Stimulated activated CD8-positive, alpha-beta memory T cell treated with anti-CD3 and anti-CD28 coated beads, Interleukin-4, amount 100 ng/mL, for 24 hours (primary cell): ENCODE data around the gene TULP1.
A peak's percentile ranks its signal among the peaks of the same experiment; 100 is the strongest.

Experiments
- DNase-seq: peaks from one replicate; pipeline ENCODE4 v3.0.0-alpha.2; 2020; ENCODE audit warnings: low read depth

The TULP1 gene

GRCh38 chr6:35483893-35484645, 28.6 kb downstream of the TULP1 start:
- no peak for DNase-seq

DNA sequence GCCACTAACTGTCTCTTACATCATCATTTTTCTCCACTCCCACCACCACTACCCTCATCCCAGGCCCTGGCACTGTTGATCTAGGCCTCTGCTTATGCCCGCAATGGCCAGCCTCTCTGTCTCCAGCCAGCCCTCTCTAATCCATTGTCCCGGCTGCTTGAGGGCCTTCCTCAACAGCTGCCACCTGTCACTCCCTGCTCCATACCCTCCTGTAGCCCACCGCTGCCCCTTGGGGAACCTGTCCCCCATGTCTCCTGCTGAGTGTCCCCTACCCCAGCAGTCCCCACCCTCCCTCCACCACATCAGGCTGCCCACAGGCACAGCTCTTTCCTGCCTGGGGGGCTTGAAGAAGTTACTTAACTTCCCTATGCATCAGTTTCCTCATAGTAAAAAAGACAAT, 29.2 kb downstream of the TULP1 start:
- DNase-seq, result no peak

- DNase-seq, result no peak
These were observed 29.6 kb downstream of the TULP1 start for GRCh38 chr6:35483062-35483461.

- DNase-seq, result no peak
These were observed 31.5 kb downstream of the TULP1 start for GRCh38 chr6:35481226-35481625.

DNA sequence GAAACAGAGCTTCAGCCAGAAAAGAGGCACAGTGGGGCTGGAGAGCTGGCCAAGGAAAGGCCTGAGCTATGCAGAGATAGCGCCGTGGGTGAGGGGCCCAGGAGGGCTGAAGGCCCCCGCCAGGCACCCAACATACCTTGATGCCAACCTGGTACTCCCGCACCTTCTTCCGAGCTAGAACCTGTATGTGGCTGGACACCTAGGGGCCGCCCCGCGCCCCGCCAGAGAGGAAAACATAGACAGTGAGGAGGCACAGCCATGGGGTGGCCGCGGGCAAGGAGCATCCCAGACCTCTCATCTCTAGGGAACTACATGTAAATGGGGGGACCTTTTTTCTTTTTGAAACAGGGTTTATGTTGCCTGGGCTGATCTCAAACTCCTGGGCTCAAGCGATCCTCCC, 32.5 kb downstream of the TULP1 start:
- DNase-seq, result no peak

- DNase-seq, result no peak
These were observed 34.4 kb downstream of the TULP1 start for GRCh38 chr6:35478259-35478658.

DNA sequence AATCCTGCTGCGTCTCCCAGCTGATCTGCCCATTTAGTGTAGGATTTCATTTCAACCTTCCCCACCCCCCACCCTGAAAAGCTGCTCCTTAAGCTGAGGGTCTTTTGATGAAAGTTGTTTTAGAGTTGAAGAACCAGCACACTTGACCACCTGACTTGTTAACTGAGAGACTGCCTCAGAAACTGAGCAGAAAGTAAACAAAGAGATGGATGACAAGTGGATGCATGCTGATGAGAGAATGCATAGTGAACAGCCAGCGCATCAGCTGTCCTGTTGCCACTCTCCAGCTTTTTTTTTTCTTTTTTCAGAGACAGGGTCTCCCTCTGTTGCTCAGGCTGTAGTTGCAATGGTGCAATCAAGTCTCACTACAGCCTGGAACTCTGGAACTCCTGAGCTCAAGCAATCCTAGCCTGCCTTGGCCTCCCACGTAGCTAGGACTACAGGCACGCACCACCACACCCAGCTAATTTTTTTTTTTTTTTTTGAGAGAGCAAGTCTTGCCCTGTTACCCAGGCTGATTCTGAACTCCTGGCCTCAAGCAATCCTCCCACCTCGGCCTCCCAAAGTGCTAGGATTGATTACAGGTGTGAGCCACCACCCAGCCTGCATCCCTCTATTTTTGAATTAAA, 35.0 kb downstream of the TULP1 start:
- DNase-seq, result no peak

GRCh38 chr6:35477028-35477427, 35.7 kb downstream of the TULP1 start:
- DNase-seq, result no peak

DNA sequence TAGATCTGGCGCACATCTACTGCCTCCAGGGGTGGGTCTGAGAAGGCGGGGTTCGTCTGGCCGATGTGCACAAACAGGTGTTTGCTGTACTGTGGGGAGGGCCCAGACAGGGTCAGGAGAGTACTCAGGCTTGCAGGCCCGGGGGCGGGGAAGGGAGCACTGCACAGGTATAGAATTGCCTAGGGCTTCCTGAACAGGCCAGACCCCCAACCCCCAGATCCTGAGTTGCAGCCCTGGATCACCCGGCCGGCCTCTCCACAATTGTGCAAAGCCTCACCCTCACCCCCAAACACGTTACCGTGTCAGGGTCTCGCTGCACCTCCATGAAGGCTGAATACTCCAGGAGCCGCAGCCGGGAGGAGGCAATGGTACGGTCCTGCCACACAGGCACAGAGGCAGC, 36.7 kb downstream of the TULP1 start:
- no peak for DNase-seq

DNA sequence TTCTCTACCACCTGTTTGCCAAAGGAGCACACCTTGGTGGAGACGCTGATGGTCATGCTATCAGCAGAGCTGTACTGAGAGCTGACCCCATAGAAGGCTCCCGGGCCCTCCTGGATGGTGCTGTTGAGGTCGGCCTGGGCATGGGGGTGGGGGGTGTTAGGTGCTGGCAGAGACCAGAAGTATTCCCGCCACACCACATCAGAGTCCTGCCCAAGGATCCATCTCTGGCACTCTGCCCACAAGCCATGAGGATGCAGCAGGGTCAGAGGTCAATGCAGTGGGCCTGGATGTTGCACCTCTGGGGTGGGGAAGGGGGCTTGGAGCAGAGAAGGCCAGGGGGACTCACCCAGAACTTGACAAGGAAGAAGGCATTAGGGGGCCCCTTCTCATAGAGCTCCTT, 37.1 kb downstream of the TULP1 start:
- DNase-seq, result no peak

GRCh38 chr6:35474942-35475570, 37.6 kb downstream of the TULP1 start:
- DNase-seq, result no peak

DNA sequence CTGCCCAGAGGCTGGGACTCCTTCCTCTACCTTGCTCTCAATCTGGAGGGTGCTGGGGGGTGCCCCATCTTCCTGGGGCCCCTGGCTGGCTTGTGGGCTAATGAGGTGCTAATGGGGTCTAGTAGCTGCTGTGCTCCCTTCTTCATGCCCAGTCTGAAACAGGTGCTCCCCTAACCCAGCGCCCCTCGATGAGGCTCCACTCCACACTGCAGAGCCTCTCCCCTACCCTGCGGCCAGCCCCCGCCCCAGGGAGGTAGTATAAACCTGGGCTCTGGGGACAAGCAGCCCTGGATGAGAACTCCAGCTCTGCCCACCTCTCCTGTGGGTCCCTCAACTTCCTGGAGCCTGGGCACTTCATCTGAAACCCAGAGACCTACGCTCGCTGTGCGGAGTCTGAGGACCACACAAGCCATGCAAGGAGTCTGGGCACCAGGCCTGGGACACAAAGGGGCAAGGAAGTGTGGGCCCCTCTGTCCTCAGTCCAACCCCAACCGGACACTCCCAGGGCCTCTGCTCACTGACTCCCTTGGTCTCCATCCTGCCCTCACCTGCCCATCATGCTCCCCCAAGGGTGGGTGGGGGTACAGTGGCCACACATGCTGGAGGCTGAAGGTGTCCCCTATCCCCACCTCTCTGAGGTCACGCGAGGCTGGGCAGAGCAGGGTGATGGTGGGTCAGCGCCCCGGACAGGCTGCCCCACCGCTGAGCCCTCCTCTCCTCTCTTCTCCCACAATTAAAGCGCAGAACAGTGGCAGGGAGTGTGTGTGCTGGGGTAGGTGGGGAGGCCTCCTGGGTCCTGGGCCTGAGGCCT, 38.4 kb downstream of the TULP1 start:
- no peak for DNase-seq

DNA sequence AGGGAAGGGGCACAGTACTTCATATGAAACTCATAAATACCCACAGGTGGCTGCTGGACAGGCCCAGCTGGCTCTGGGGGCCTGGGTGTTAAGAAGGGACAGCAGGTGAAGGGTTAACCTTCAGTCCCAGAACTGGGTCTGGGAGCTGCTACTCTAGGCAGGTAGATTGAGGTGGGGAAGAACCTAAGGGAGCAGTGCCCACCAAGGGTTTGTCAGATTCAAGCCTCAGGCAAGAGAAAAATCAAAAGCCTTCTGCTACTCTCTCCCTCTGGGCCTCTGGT, 38.9 kb downstream of the TULP1 start:
- DNase-seq, result no peak

GRCh38 chr6:35473075-35473849, 39.4 kb downstream of the TULP1 start:
- DNase-seq, result no peak

- no peak for DNase-seq
These were observed 40.8 kb downstream of the TULP1 start for GRCh38 chr6:35471836-35472345.

GRCh38 chr6:35470663-35471120, 42.0 kb downstream of the TULP1 start:
- DNase-seq, result no peak

DNA sequence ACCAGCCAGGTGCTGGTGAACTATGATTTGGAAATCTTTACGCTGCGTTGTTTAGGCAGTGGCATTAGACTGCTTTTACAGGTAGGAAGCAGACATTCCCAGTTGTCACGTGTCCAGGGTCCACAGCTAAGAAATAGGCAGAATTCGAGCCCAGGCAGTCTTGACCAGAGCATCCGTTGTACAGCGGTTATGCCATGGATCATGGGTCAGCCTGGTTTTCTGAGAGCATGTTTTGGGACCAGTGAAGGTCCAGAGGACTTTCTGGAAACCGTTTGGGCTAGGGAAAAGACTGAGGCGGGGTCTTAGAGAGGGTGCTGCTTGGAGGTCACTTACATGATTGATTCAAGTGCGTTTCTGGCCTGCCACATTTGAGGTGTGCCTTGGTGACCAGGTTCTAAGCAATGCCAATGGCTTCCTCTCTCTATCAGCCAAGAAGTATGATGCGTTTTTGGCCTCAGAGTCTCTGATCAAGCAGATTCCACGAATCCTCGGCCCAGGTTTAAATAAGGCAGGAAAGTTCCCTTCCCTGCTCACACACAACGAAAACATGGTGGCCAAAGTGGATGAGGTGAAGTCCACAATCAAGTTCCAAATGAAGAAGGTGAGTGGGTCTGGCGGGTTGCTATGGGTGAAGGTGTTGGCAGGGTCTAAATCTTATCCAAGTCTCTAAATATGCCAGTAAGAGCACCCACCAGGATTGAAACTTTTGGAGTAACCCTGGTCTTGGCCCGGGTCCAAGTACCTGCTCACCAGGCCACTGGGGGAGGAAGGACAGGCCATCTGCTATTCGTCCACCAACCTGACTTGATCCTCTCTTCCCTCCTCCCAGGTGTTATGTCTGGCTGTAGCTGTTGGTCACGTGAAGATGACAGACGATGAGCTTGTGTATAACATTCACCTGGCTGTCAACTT, 42.7 kb downstream of the TULP1 start:
- no peak for DNase-seq

DNA sequence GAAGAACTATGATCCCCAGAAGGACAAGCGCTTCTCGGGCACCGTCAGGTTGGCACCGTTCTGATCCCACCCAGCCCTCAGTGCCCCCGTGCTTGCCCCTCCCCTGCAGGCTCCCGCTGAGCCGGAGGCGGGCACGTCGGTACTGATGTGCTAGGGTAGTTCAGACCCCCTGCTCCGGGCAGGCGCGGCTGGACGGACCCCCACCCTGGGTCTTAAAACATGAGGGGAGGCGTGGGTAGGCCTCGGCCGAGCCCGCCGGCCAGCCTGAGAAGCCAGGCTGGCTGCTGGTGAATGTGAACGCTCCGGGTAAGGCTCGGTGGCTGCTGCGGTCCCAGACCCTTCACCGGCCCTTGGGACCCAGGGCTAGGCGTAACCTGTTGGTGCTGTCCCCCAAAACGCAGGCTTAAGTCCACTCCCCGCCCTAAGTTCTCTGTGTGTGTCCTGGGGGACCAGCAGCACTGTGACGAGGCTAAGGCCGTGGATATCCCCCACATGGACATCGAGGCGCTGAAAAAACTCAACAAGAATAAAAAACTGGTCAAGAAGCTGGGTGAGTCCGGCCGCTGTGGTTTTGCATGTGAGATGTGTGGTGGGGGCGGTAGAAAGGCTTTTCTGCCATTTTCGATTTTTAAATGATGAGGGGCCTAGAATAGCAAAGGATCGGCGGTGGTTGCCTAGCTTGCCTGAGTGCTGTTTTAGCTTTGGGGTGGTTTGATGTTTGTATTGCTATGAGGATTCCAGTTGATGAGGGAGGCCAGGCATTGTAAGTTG, 43.5 kb downstream of the TULP1 start:
- DNase-seq, result no peak

DNA sequence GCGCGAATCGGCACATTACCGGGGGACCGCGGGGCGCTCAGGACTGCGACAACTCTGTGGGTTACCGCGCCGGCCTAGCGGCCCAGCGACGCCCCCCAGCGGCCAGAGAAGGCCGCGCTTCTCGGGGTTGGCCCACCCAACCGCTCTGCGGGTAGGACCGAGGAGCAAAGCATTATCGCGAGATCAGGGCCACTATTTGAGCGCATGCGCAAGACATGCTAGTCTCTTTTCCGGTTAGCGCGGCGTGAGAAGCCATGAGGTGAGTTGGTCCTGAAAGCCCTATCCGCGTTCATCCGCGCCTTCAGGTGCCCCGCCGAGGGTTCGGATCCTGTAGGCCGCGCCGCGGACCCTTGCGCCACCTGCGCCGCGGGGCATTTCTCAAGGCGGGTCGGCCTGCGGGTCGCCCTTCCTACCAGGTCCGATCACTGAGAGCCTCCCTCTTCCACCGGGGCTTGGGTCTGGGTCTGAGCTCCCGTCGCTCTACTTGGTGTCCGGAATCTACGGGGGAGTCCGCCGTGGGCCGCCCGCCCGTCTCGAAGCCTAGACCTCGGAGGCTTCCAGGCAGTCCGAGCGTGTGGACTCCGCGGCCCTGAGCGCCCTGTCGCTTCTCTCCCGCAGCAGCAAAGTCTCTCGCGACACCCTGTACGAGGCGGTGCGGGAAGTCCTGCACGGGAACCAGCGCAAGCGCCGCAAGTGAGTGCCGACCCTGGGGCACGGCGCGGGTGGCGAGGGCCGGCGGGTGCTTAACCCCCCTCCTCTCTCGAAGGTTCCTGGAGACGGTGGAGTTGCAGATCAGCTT, 44.3 kb downstream of the TULP1 start, which contains the start of gene RPL10A:
TSS of gene RPL10A (plus strand) at position 221 of the 799 bp plus-strand sequence. CDS start at position 255, 34 bp downstream.
- peak; percentile 91 for DNase-seq
